Measurements from ENCODE around the gene PRLHR. TPM values are rescaled to one million over a fixed set of nuclear protein-coding genes. Genes with fewer than 3 reads are reported as not detected.

PRLHR gene
- total RNA-seq, 3 donors from 2014 or later (not counting 1 experiment from before 2014, with no cell fraction given), result not detected

- Mint-ChIP-seq H3K27me3 (ENCODE audit: low read depth in 2 of 2) (peaks cover 53 to 76% of the 10 kb centered on the region in 2 donors), H3K9me3 (no peaks in the 10 kb centered on the region), H3K4me3 (no peak overlapping the region), H3K27ac (no peak overlapping the region), H3K4me1 (peaks cover 12 to 25% of the 10 kb centered on the region in 2 donors), H3K36me3 (peaks cover 8% of the 10 kb centered on the region)
- 83% methylated on average over 2 of the region's 2 CpGs for WGBS (ENCODE audit: insufficient coverage)
- H3K4me3 ChIP-seq (ENCODE audit: low read length), result no peak overlapping the region
- DNase-seq, result no peak
- peaks cover 15% of the 10 kb centered on the region for H3K4me1 ChIP-seq (ENCODE audit: control insufficient read depth, insufficient read depth, low read length)
- TF ChIP-seq CTCF (IDR thresholded peaks at IDR 0.05), result no peak
- peaks cover 28% of the 10 kb centered on the region for H3K27me3 ChIP-seq (ENCODE audit: control insufficient read depth, insufficient read depth, low read length)
- no peaks in the 10 kb centered on the region for H3K9me3 ChIP-seq (ENCODE audit: control insufficient read depth, insufficient read depth, low read length)
- intact Hi-C loops (cut with micrococcal nuclease), result no loop called here
- ATAC-seq, result no peak
- H3K27ac ChIP-seq (ENCODE audit: low read length), result no peak overlapping the region
- H3K36me3 ChIP-seq (ENCODE audit: control insufficient read depth, insufficient read depth, low read length), result no peaks in the 10 kb centered on the region
Observed at GRCh38 chr10:118592675-118593330, 2.6 kb downstream of the PRLHR start.

- Mint-ChIP-seq H3K27me3 (ENCODE audit: low read depth in 2 of 2) (peaks cover 39 to 73% of the 10 kb centered on the region in 2 donors), H3K4me3 (no peak overlapping the region), H3K9me3 (no peaks in the 10 kb centered on the region), H3K4me1 (peaks cover 3 to 13% of the 10 kb centered on the region in 2 donors), H3K36me3 (no peaks in the 10 kb centered on the region), H3K27ac (no peak overlapping the region)
- no peak overlapping the region for H3K4me3 ChIP-seq (ENCODE audit: low read length)
- no peak overlapping the region for H3K27ac ChIP-seq (ENCODE audit: low read length)
- 53% methylated on average over 1 of the region's 2 CpGs for WGBS (ENCODE audit: insufficient coverage)
- peaks cover 12% of the 10 kb centered on the region for H3K27me3 ChIP-seq (ENCODE audit: control insufficient read depth, insufficient read depth, low read length)
- no peak for TF ChIP-seq CTCF (IDR thresholded peaks at IDR 0.05)
- no peaks in the 10 kb centered on the region for H3K36me3 ChIP-seq (ENCODE audit: control insufficient read depth, insufficient read depth, low read length)
- intact Hi-C loops (cut with micrococcal nuclease), result no loop called here
- ATAC-seq (no peak), DNase-seq (no peak)
- peaks cover 11% of the 10 kb centered on the region for H3K4me1 ChIP-seq (ENCODE audit: control insufficient read depth, insufficient read depth, low read length)
- no peaks in the 10 kb centered on the region for H3K9me3 ChIP-seq (ENCODE audit: control insufficient read depth, insufficient read depth, low read length)
Observed at GRCh38 chr10:118590334-118590733, 5.1 kb downstream of the PRLHR start.

- H3K4me3 Mint-ChIP-seq, result no peak overlapping the region
- no peaks in the 10 kb centered on the region for H3K9me3 ChIP-seq (ENCODE audit: control insufficient read depth, insufficient read depth, low read length)
- WGBS (ENCODE audit: insufficient coverage), result 74% methylated on average over 15 of the region's 16 CpGs
Observed at GRCh38 chr10:118587881-118588651, 7.4 kb downstream of the PRLHR start.

More at GRCh38 chr10:118587881-118588651, 7.4 kb downstream of the PRLHR start:
- no peaks in the 10 kb centered on the region for H3K36me3 Mint-ChIP-seq
- no peak overlapping the region for H3K4me3 ChIP-seq (ENCODE audit: low read length)
- intact Hi-C loops (cut with micrococcal nuclease), result no loop called here
- no peak for ATAC-seq
- no peak for DNase-seq
- H3K36me3 ChIP-seq (ENCODE audit: control insufficient read depth, insufficient read depth, low read length), result no peaks in the 10 kb centered on the region
- H3K27me3 Mint-ChIP-seq (ENCODE audit: low read depth in 2 of 2), result peaks cover 19 to 50% of the 10 kb centered on the region in 2 donors
- H3K27ac Mint-ChIP-seq, result no peak overlapping the region
- no peak overlapping the region for H3K27ac ChIP-seq (ENCODE audit: low read length)
- no peaks in the 10 kb centered on the region for H3K4me1 ChIP-seq (ENCODE audit: control insufficient read depth, insufficient read depth, low read length)
- H3K27me3 ChIP-seq (ENCODE audit: control insufficient read depth, insufficient read depth, low read length), result no peaks in the 10 kb centered on the region
- no peak for TF ChIP-seq CTCF (IDR thresholded peaks at IDR 0.05)
- H3K9me3 Mint-ChIP-seq, result no peaks in the 10 kb centered on the region
- H3K4me1 Mint-ChIP-seq, result no peaks in the 10 kb centered on the region
